Renal cortex interstitium (tissue), 11 donors: ENCODE results near the gene UPK1A. TPM values are rescaled to one million over a fixed set of nuclear protein-coding genes. Genes with fewer than 3 reads are reported as not detected.
A peak's percentile ranks its signal among the peaks of the same experiment; 100 is the strongest.
"Not testable (repeated sequence)": the region's sequence is repeated elsewhere in the genome, so short reads cannot be mapped to it uniquely, and the experiment has no call there.

ENCODE experiments used
- DNase-seq, 11 donors: peaks; one replicate each; pipeline ENCODE4 v3.0.0-alpha.2; 2013; ENCODE audit warnings: low read depth in 9 of 11, low spot score in 4 of 11; ENCODE audit errors: extremely low read depth in 1 of 11
- polyA plus RNA-seq, 3 donors: library from polyadenylated mRNA; unstranded; fragments of 120-200 nt; gene quantifications; one replicate each; pipeline ENCODE4 v1.2.1, GENCODE V29; 2013; ENCODE audit not compliant: insufficient read length in 3 of 3

Gene UPK1A
- polyA plus RNA-seq, 3 donors: 5.1 to 7.6 (median 6.0) TPM

GRCh38 chr19:35642312-35642711, 24.0 kb upstream of the UPK1A start:
- no peak for DNase-seq

DNA sequence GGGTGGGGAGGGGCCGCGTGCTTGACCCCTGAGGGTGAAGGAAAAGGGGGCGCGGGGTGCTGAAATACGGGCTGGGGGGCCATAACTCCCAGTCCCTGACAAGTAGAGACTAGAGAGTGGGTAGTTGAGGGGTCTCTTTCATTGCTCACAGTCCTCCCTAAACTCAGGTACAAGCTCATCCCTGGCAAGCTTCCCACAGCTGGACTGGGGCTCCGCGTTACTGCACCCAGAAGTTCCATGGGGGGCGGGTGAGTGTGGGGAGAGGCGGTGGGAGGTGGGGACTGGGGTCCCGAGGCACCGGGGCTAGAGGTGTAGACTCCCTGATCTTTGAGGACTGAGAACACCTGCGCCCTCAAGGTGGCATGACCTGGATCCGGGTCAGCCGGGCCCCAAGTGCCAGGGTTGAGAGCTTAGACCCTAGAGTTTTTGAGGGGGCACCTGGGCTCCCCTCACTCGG, 23.5 kb upstream of the UPK1A start:
- DNase-seq: no peak

- DNase-seq: peak in 10 of 11 donors; percentile 54 to 83 (median 75)
These were observed 22.8 kb upstream of the UPK1A start for GRCh38 chr19:35643255-35644205.

DNA sequence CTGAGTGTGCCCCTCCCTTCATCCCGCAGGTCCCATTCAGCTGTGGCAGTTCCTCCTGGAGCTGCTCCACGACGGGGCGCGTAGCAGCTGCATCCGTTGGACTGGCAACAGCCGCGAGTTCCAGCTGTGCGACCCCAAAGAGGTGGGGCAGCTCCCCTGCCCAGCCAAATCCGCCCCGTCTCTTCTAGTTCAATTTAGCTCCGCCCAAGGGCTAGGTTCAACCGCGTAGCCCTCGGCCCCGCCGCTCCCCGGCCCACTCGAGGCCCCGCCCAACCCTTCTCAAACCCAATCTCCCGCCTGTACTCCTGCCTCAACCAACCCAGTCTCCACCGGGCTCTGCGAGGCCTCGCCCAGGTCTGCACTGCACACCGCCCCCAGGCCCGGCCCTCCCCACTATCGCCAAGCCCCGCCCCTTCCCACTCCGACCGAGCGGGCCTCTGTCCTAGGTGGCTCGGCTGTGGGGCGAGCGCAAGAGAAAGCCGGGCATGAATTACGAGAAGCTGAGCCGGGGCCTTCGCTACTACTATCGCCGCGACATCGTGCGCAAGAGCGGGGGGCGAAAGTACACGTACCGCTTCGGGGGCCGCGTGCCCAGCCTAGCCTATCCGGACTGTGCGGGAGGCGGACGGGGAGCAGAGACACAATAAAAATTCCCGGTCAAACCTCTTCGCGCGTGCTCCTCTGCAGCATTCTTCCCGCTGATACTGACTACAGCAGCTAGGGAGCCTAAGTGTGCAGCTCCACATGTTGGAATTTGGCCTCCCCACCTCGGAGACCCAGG, 21.9 kb upstream of the UPK1A start:
- peak in 10 of 11 donors; percentile 54 to 83 (median 78) for DNase-seq

DNA sequence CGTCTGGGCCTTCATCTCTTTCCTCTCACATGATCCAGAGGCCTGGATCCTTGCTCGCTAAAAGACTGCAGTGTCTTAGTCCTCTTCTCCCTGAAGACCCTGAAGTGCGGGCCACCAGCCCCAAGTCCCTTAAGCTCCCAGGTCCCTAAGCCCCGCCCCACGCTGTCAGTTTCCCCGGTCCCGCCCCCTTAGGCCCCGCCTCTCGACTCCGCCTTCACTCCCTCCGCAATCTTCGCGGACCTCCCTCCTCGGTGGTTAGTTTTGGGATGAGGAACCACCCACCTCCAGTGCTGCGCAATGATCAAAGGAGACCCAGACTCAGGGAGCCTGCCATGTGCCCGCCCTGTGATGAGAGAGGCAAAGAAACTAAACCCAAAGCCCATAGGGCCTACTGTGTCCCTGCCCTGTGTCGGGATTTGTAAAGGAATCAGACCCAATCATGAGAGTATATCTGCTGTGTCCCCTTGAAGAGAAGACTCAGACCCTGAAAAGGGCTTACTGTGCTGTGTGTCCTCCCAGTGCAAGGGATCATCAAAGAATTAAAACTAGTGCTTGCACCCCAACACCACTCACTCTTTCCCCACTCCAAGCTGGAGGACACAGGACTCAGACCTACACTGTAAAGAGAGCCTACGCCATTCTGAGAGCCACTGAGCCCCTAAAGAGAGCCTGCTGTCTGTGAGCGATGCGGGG, 21.2 kb upstream of the UPK1A start:
- peak in 4 of 11 donors; percentile 34 to 54 (median 42) for DNase-seq

DNA sequence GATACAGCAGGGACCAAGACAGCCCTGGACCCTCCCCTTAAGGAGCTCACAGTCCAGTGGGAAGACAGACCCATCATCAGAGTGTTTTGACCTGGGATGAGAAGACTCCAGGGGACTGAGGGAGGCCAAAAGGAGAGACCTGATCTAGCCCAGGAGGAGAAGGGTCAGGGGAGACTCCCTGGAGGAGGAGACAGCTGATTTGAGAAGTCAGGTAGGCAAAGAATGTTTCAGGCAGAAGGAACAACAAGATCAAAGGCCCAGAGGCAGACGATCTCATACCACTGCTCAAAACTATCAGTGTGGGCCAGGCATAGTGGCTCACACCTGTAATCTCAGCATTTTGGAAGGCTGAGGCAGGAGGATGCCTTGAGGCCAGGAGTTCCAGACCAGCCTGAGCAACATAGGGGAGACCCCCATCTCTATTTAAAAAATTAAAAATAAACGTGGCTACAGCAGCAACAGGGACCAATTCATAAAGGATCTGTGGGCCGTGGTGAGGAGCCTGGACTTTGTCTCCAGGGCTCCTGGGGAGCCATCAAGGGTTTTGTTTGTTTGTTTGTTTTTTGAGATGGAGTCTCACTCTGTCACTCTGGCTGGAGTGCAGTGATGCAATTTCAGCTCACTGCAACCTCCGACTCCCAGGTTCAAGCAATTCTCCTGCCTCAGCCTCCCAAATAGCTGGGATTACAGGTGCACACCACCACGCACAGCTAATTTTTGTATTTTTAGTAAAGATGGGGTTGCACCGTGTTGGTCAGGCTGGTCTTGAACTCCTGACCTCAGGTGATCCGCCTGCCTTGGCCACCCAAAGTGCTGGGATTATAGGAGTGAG, 20.4 kb upstream of the UPK1A start:
- no peak for DNase-seq

DNA sequence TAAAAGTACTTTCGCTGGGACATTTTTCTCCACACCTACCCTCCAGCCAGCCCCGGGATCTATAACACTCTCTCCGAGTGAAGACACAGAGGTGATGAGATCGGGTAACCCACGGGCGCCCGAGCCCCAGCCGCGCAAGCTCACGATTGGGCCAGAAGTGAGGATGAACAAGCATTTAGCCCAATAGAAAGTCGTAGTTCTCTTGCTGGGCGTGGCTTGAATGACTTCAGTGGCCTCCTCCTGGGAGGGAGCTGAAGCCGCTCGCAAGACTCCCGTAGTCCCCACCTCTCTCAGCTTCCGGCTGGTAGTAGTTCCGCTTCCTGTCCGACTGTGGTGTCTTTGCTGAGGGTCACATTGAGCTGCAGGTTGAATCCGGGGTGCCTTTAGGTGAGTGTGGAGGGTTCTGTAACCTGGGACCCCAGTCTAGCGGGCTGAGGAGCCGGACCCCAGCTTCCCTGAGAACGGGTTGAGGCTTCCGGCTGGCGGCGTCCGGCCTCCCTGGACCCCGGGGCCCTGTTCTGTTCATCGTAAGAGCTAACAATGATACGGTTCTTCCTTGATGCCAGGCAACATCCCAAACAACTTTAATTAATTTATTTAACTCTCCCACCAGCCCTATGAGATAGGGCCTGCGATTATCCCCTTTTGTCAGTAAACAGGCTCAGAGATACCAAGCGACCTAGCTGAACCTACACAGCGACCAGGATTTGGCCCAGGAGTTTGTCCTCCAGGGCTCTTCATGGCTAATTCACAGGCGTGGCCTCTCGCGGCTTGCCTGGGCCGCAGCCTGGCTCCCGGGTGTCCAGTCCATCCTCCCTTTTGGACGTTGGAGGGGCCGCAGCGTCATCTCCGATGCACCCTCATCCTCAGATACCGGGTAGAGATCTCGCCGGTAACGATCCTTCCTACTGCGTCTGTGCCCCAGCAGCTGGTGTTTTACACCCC, 18.0 kb upstream of the UPK1A start, which contains the start of gene COX6B1:
Gene COX6B1, plus strand, starts transcription at position 307 of the 945 bp plus-strand sequence. CDS start 2,921 bp downstream, outside the sequence.
- DNase-seq: peak; percentile 82 to 98 (median 90)

GRCh38 chr19:35650581-35650980, 15.7 kb upstream of the UPK1A start:
- no peak for DNase-seq

DNA sequence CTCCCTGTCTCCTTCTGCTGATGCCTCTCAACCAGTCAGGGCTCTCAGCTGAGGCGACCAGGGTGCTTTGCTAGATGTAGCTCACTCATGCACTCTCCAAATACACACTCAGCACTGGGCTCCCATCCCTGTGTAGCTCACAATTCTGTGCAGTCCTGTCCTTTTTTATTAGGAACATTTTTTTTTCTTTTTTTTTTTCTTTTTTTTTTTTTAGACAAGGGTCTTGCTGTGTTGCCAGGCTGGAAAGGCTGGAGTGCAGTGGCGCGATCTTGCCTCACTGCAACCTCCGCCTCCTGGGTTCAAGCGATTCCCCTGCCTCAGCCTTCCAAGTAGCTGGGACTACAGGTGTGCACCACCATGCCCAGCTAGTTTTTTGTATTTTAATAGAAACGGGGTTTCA, 11.5 kb upstream of the UPK1A start:
- not testable (repeated sequence) for DNase-seq

- no peak for DNase-seq
These were observed 10.7 kb upstream of the UPK1A start for GRCh38 chr19:35655600-35655999.

GRCh38 chr19:35656700-35657099, 9.6 kb upstream of the UPK1A start:
- no peak for DNase-seq

GRCh38 chr19:35657904-35658700, 8.2 kb upstream of the UPK1A start:
- no peak for DNase-seq

DNA sequence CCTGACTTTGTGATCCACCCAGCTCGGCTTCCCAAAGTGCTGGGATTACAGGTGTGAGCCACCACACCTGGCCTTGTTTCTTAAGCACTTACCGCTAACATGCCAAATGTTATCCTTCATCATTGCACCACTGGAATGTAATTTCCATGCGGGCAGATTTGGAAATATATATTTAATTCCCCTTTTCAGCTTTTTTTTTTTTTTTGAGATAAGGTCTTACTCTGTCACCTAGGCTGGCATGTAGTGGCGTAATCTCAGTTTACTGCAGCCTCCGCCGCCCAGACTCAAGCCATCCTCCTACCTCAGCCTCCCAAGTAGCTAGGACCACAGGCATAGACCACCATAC, 4.3 kb upstream of the UPK1A start:
- no peak for DNase-seq

GRCh38 chr19:35663981-35664380, 2.3 kb upstream of the UPK1A start:
- DNase-seq: no peak

- DNase-seq: no peak
These were observed 1.2 kb upstream of the UPK1A start for GRCh38 chr19:35665157-35665556.

DNA sequence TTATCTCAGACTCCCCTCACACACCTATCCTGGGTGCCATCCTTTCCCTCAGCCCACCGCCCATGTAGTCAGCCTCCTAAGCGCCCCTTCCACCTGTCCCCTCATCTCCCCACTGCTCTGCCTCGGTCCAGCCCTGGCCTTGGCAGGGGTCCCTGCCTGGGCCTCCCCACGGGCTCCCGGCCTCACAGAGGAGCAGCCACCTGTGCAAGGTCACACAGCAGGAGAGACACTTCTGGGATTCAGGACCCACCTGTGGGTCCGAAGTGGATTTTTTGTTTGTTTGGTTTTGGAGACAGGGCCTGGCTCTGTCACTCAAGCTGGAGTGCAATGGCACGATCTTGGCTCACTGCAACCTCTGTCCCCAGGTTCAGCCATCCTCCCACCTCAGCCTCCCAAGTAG, 713 bp upstream of the UPK1A start:
- DNase-seq: no peak

- DNase-seq: no peak
These were observed 3.2 kb downstream of the UPK1A start for GRCh38 chr19:35669566-35669965.
